GM23248 (cell line): Measurements from ENCODE around the gene TBC1D24.

Source experiments
- EZH2 ChIP-seq: fragments of 200-600 bp; sonication (generic); IDR thresholded peaks from 2 replicates; pipeline ENCODE4 v1.6.1; 2018; ENCODE audit warnings: antibody characterized with exemption, mild to moderate bottlenecking; ENCODE audit not compliant: insufficient read depth, poor library complexity, severe bottlenecking
- EZH2phosphoT487 ChIP-seq: fragments of 200-600 bp; sonication (generic); IDR thresholded peaks from 2 replicates; pipeline ENCODE4 v1.6.1; 2018; ENCODE audit warnings: antibody characterized with exemption, moderate library complexity, mild to moderate bottlenecking, low read depth; ENCODE audit not compliant: insufficient read depth

DNA sequence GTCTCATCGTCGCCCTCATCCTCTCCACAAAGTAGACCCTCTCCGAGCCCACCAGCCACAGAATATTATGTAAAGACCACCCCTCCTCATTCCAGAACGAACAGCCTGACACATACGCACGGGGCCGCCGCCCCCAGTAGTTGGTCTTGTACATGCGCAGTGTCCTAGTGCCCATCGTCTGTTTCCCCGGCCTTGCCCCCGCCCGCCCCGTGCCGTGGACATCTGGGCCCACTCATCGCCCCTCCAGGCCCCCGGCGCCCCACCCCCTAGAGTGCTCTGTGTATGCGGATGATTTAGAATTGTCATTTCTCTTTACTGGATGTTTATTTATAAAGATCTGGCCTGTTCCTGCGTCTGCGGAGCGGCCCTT lies 44.8 kb downstream of the TBC1D24 start:
- TF ChIP-seq EZH2 (no peak), EZH2phosphoT487 (no peak)
